H1 (cell line): Measurements from ENCODE around the gene CACNA1G. TPM values are rescaled to one million over a fixed set of nuclear protein-coding genes. Genes with fewer than 3 reads are reported as not detected.

Source experiments
- NANOG ChIP-seq: IDR thresholded peaks from 2 replicates; pipeline ENCODE4 v1.6.1; 2011; ENCODE audit warnings: low read length, low read depth, mild to moderate bottlenecking, inconsistent platforms; ENCODE audit not compliant: insufficient read depth, poor library complexity, severe bottlenecking
- SUZ12 ChIP-seq: fragments of 200-600 bp; sonication (generic); IDR thresholded peaks from 2 replicates; pipeline ENCODE4 v1.6.1; 2012; ENCODE audit warnings: mild to moderate bottlenecking, inconsistent platforms, low read length, moderate library complexity, mixed read lengths
- polyA plus RNA-seq, 7 experiments: library from polyadenylated mRNA; depleted of rRNA in 3 of 7; stranded (reverse) in 5 of 7; unstranded in 2 of 7; fragments of >200 nt in 5 of 7; fragments of 200-250 nt in 2 of 7; gene quantifications; 1 replicate in 5 of 7; 2 replicates in 1 of 7; 4 replicates in 1 of 7; pipeline versions ENCODE4 v1.2.1 to v1.2.3, GENCODE V29; 2011 to 2013; ENCODE audit warnings: missing spikeins in 2 of 7, mixed read lengths in 2 of 7
- total RNA-seq: library from RNA; stranded (reverse); fragmentation: NEBNext Ultra II Directional; extraction: Animal tissue kit (Norgen Biotek cat#: 25700); gene quantifications from 2 replicates; pipeline ENCODE4 v1.2.1, GENCODE V29; 2021

CACNA1G gene
- total and polyA plus RNA-seq, 2 of the 8 experiments (the other 6 are each of a cell fraction or from before 2014, with no cell fraction given): 2.9 to 4.9 TPM

- no peak for TF ChIP-seq SUZ12
- TF ChIP-seq NANOG: no peak
Measured at GRCh38 chr17:50675190-50675589, 114.7 kb downstream of the CACNA1G start (continued).
